ENCODE measurements around the gene HS6ST3. TPM values are rescaled to one million over a fixed set of nuclear protein-coding genes. Genes with fewer than 3 reads are reported as not detected.

The HS6ST3 gene
- total and polyA plus RNA-seq, 2 experiments from 2014 or later, result 2.2 to 2.7 TPM

- no peaks in the 10 kb centered on the region for H3K36me3 ChIP-seq (replicated peaks; ENCODE audit: insufficient read depth, low read depth)
- no peaks in the 10 kb centered on the region for H3K9me2 ChIP-seq (replicated peaks; ENCODE audit: insufficient read depth)
- H3K27ac ChIP-seq, result no peak overlapping the region
- TF ChIP-seq EZH2 (IDR thresholded peaks at IDR 0.05; ENCODE audit: borderline replicate concordance) (no peak), EZH2phosphoT487 (IDR thresholded peaks at IDR 0.05; ENCODE audit: low read depth, severe bottlenecking, unreplicated experiment) (no peak)
- TF ChIP-seq, protein P1, sequence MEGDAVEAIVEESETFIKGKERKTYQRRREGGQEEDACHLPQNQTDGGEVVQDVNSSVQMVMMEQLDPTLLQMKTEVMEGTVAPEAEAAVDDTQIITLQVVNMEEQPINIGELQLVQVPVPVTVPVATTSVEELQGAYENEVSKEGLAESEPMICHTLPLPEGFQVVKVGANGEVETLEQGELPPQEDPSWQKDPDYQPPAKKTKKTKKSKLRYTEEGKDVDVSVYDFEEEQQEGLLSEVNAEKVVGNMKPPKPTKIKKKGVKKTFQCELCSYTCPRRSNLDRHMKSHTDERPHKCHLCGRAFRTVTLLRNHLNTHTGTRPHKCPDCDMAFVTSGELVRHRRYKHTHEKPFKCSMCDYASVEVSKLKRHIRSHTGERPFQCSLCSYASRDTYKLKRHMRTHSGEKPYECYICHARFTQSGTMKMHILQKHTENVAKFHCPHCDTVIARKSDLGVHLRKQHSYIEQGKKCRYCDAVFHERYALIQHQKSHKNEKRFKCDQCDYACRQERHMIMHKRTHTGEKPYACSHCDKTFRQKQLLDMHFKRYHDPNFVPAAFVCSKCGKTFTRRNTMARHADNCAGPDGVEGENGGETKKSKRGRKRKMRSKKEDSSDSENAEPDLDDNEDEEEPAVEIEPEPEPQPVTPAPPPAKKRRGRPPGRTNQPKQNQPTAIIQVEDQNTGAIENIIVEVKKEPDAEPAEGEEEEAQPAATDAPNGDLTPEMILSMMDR (IDR thresholded peaks at IDR 0.05; ENCODE audit: poor library complexity), result no peak
- no peak overlapping the region for H3K4me2 ChIP-seq
- DNase-seq (ENCODE audit: low spot score), result no peak
- H3K27me3 ChIP-seq, result no peaks in the 10 kb centered on the region
- no peaks in the 10 kb centered on the region for H4K20me1 ChIP-seq (ENCODE audit: insufficient read depth, poor library complexity, severe bottlenecking)
- WGBS (ENCODE audit: low lambda C conversion rate, missing lambda C conversion rate), result 71% methylated on average over 4 of the region's 4 CpGs
- no peaks in the 10 kb centered on the region for H3K79me2 ChIP-seq
- H2AFZ ChIP-seq, result no peak overlapping the region
- no peak overlapping the region for H3K4me3 ChIP-seq
- H3K4me1 ChIP-seq (ENCODE audit: insufficient read depth), result no peaks in the 10 kb centered on the region
- H3K9me3 ChIP-seq (ENCODE audit: low read depth), result no peaks in the 10 kb centered on the region
Observed at GRCh38 chr13:96834626-96835025, 744.7 kb downstream of the HS6ST3 start.

DNA sequence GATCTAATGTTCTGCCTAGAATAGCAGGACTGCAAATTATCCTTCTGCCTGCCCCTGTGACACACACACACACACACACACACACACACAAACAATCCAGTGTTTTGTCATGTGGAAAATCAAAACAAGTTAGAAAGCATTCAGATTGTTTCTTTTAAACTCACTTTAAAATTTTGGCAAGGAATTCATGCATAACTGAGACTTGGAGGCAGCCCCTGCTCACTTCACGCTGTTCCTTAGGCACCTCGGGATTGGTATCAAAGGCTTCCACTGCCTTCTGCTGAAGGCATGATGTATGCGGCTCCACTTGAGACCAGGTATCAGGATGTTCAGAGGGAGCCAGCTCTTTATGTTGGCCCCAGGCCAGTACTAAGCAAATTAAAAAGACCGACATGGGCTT, 745.6 kb downstream of the HS6ST3 start:
- Histone ChIP-seq H3K4me3 (no peak overlapping the region), H3K79me2 (no peaks in the 10 kb centered on the region), H3K27me3 (no peaks in the 10 kb centered on the region), H3K4me2 (no peak overlapping the region), H3K9me2 (replicated peaks; ENCODE audit: insufficient read depth) (no peaks in the 10 kb centered on the region), H3K27ac (no peak overlapping the region), H3K4me1 (ENCODE audit: insufficient read depth) (no peaks in the 10 kb centered on the region), H2AFZ (no peak overlapping the region), H4K20me1 (ENCODE audit: insufficient read depth, poor library complexity, severe bottlenecking) (no peaks in the 10 kb centered on the region), H3K9me3 (ENCODE audit: low read depth) (no peaks in the 10 kb centered on the region), H3K36me3 (replicated peaks; ENCODE audit: insufficient read depth, low read depth) (no peaks in the 10 kb centered on the region)
- WGBS (ENCODE audit: low lambda C conversion rate, missing lambda C conversion rate), result 91% methylated on average over 4 of the region's 4 CpGs
- no peak for DNase-seq (ENCODE audit: low spot score)
- TF ChIP-seq EZH2 (IDR thresholded peaks at IDR 0.05; ENCODE audit: borderline replicate concordance), result no peak
- TF ChIP-seq EZH2phosphoT487 (IDR thresholded peaks at IDR 0.05; ENCODE audit: low read depth, severe bottlenecking, unreplicated experiment), result no peak
- TF ChIP-seq, protein P1 (IDR thresholded peaks at IDR 0.05; ENCODE audit: poor library complexity), result no peak

DNA sequence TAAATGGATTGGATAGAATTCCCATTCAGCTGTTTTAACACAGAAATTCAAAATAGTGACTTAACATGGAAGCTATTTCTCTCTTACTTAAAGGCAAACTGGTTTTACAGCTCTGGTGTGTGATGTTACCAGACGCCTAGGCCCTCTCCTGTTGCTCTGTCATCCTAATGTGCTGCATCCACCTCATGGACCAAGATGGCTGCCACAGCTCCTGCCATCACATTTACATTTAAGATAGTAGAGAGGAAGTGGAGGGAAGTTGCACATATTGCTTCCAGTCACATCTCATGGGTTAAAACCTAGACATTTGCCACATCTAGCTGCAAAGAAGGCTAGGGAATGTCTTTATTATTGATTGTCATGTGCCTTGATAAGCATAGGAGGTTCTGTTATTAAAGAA, 746.8 kb downstream of the HS6ST3 start:
- Histone ChIP-seq H3K27ac (no peak overlapping the region), H3K36me3 (replicated peaks; ENCODE audit: insufficient read depth, low read depth) (no peaks in the 10 kb centered on the region), H3K9me2 (replicated peaks; ENCODE audit: insufficient read depth) (no peaks in the 10 kb centered on the region), H3K79me2 (peaks cover 3% of the 10 kb centered on the region), H3K27me3 (no peaks in the 10 kb centered on the region), H4K20me1 (ENCODE audit: insufficient read depth, poor library complexity, severe bottlenecking) (no peaks in the 10 kb centered on the region), H3K4me1 (ENCODE audit: insufficient read depth) (no peaks in the 10 kb centered on the region), H2AFZ (no peak overlapping the region), H3K9me3 (ENCODE audit: low read depth) (no peaks in the 10 kb centered on the region), H3K4me3 (no peak overlapping the region), H3K4me2 (no peak overlapping the region)
- no peak for DNase-seq (ENCODE audit: low spot score)
- TF ChIP-seq, protein P1 (IDR thresholded peaks at IDR 0.05; ENCODE audit: poor library complexity), result no peak
- TF ChIP-seq EZH2phosphoT487 (IDR thresholded peaks at IDR 0.05; ENCODE audit: low read depth, severe bottlenecking, unreplicated experiment) (no peak), EZH2 (IDR thresholded peaks at IDR 0.05; ENCODE audit: borderline replicate concordance) (no peak)
- WGBS (ENCODE audit: low lambda C conversion rate, missing lambda C conversion rate), result 89% methylated on average over 1 of the region's 1 CpG

GRCh38 chr13:96837809-96838208, 747.9 kb downstream of the HS6ST3 start:
- Histone ChIP-seq H3K27me3 (no peaks in the 10 kb centered on the region), H3K4me2 (no peak overlapping the region), H3K9me3 (ENCODE audit: low read depth) (no peaks in the 10 kb centered on the region), H3K9me2 (replicated peaks; ENCODE audit: insufficient read depth) (no peaks in the 10 kb centered on the region), H3K4me1 (ENCODE audit: insufficient read depth) (no peaks in the 10 kb centered on the region), H3K36me3 (replicated peaks; ENCODE audit: insufficient read depth, low read depth) (no peaks in the 10 kb centered on the region), H2AFZ (no peak overlapping the region), H4K20me1 (ENCODE audit: insufficient read depth, poor library complexity, severe bottlenecking) (no peaks in the 10 kb centered on the region), H3K4me3 (no peak overlapping the region), H3K27ac (no peak overlapping the region), H3K79me2 (peaks cover 6% of the 10 kb centered on the region)
- TF ChIP-seq, protein P1 (IDR thresholded peaks at IDR 0.05; ENCODE audit: poor library complexity), result no peak
- TF ChIP-seq EZH2 (IDR thresholded peaks at IDR 0.05; ENCODE audit: borderline replicate concordance) (no peak), EZH2phosphoT487 (IDR thresholded peaks at IDR 0.05; ENCODE audit: low read depth, severe bottlenecking, unreplicated experiment) (no peak)
- DNase-seq (ENCODE audit: low spot score), result no peak
- WGBS (ENCODE audit: low lambda C conversion rate, missing lambda C conversion rate), result 92% methylated on average over 1 of the region's 1 CpG

Measured in hepatocyte (in vitro differentiated cells).